ENCODE measurements around the gene LDAF1. TPM values are rescaled to one million over a fixed set of nuclear protein-coding genes. Genes with fewer than 3 reads are reported as not detected.

The LDAF1 gene
- polyA plus RNA-seq, 1 experiment = 50.3 TPM

DNA sequence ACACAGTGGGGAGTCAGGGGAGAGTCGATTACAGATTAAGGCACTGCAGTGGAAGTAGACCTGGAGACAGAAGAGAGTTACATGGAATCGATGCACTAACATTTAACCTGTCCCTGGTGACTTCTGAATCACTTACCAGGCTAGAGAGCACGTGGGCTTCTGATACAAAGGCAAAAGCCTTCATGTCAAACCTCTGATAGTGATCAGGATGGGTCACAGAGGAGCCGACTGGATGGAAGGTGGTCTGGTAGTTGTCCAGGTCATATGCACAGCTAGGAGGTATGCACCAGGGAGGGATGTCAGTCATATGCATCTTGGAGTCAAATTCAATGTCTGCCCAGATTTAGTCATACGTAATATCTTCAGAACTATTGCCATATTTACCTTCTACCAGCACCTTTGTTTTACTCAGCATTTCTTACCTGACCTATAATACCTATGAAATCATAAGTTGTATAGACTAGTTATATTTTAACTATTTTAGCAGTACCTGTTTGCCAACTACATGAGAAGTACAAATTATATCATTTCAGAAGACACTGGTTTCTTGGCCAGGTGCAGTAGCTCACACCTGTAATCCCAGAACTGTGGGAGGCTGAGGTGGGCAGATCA is 41.2 kb downstream of the LDAF1 start:
- POLR2A ChIA-PET = no interaction called here

DNA sequence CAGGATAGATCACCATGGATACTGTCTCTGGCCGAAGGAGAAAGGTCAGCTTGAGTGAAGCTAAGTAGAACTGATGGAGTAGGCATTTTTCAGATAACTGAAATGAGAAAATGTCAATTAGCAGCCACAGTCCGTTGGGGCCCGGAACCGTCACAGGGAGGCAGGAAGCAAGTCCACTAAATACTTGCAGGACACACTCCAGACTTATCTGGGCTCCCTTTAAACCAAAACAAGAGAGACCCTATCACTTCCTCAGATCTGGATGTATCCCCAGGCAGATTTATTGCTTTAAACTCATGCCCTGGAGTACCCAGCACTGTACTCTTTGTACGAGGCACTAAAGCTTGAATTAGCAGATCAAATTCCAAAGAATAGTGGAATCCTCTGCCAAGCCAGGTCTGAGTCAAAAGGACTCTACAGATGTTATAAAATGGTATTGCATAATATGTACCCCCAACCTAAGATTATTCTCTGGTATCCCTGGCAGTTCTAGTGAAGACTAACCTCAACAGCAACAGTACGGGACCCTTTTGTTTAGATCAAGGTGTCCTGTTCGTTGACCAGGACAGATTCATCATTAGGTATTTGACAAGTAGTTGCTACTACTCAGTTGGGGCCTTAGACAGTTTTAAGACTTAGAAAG is 44.8 kb downstream of the LDAF1 start:
- peaks cover 34% of the 10 kb centered on the region for H3K27me3 ChIP-seq (ENCODE audit: control insufficient read depth, insufficient read depth, low read length)
- TF ChIP-seq, protein P1, sequence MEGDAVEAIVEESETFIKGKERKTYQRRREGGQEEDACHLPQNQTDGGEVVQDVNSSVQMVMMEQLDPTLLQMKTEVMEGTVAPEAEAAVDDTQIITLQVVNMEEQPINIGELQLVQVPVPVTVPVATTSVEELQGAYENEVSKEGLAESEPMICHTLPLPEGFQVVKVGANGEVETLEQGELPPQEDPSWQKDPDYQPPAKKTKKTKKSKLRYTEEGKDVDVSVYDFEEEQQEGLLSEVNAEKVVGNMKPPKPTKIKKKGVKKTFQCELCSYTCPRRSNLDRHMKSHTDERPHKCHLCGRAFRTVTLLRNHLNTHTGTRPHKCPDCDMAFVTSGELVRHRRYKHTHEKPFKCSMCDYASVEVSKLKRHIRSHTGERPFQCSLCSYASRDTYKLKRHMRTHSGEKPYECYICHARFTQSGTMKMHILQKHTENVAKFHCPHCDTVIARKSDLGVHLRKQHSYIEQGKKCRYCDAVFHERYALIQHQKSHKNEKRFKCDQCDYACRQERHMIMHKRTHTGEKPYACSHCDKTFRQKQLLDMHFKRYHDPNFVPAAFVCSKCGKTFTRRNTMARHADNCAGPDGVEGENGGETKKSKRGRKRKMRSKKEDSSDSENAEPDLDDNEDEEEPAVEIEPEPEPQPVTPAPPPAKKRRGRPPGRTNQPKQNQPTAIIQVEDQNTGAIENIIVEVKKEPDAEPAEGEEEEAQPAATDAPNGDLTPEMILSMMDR (IDR thresholded peaks at IDR 0.05; ENCODE audit: low read depth, low read length) = no peak
- POLR2A ChIA-PET = no interaction called here

More for the DNA sequence above, 41.2 kb downstream of the LDAF1 start:
- Histone ChIP-seq H3K27me3 (ENCODE audit: control insufficient read depth, insufficient read depth, low read length) (peaks cover 31% of the 10 kb centered on the region), H3K27ac (ENCODE audit: low read depth, low read length) (no peak overlapping the region), H3K9me3 (ENCODE audit: control insufficient read depth, insufficient read depth, low read length) (no peaks in the 10 kb centered on the region), H3K4me3 (ENCODE audit: low read depth, low read length) (no peak overlapping the region)
- TF ChIP-seq, protein P1 (IDR thresholded peaks at IDR 0.05; ENCODE audit: low read depth, low read length) = no peak
- DNase-seq (ENCODE audit: low read depth, low spot score) = no peak
- CTCF ChIA-PET = interaction anchor here (3.2 kb wide), 1 partner anchor 11 kb away, joined by 13 read pairs; no protein-coding TSS in a partner anchor

DNA sequence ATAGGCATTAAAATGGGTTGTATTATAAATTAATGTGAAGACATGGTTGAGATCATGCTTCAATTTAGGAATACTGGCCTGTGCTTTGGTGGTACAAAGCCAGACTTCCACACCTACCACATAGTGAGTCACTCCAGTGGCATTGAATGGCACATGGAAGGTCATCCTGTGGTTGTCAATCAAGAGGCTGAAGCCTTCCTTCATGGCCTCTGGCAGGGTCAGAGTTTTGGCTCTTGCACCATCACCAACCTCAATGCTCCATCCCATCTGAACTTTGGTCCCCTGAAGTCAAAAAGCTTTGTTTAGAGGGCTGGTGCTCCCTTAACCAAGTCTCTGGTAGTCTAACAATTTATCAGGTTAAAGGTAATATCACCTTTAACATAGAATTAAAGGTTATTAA is 46.8 kb downstream of the LDAF1 start:
- DNase-seq (ENCODE audit: low read depth, low spot score) = no peak
- Histone ChIP-seq H3K27me3 (ENCODE audit: control insufficient read depth, insufficient read depth, low read length) (peaks cover 39% of the 10 kb centered on the region), H3K4me3 (ENCODE audit: low read depth, low read length) (no peak overlapping the region), H3K9me3 (ENCODE audit: control insufficient read depth, insufficient read depth, low read length) (no peaks in the 10 kb centered on the region), H3K27ac (ENCODE audit: low read depth, low read length) (no peak overlapping the region)
- ChIA-PET CTCF (interaction anchor here (0.6 kb wide), 1 partner anchor 16 kb away, joined by 3 read pairs; no protein-coding TSS in a partner anchor), POLR2A (no interaction called here)
- TF ChIP-seq, protein P1 (IDR thresholded peaks at IDR 0.05; ENCODE audit: low read depth, low read length) = no peak

More for the DNA sequence above, 44.8 kb downstream of the LDAF1 start:
- DNase-seq (ENCODE audit: low read depth, low spot score) = no peak
- no peaks in the 10 kb centered on the region for H3K9me3 ChIP-seq (ENCODE audit: control insufficient read depth, insufficient read depth, low read length)
- no peak overlapping the region for H3K4me3 ChIP-seq (ENCODE audit: low read depth, low read length)
- no peak overlapping the region for H3K27ac ChIP-seq (ENCODE audit: low read depth, low read length)
- CTCF ChIA-PET = interaction anchor here (0.8 kb wide), 1 partner anchor 46 kb away, joined by 3 read pairs; no protein-coding TSS in a partner anchor

DNA sequence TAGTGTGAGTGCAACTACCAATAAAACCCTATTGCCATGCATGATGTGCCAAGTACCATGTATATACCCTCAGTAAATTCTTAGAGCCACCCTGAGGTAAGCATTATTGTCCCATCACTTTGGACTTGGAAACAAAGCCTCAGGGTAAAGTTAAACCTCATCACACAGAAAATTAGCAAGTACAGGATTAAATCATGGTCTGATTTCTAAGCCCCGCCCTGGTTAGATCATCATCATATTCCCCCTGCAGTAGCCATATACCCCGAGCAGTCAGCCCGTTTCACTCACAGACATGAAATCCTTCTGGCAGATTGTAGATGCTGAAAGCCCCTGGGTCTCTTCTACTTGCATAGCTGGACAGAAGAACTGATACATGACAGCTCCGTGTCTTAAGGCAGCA is 48.1 kb downstream of the LDAF1 start:
- Histone ChIP-seq H3K9me3 (ENCODE audit: control insufficient read depth, insufficient read depth, low read length) (no peaks in the 10 kb centered on the region), H3K27me3 (ENCODE audit: control insufficient read depth, insufficient read depth, low read length) (peaks cover 37% of the 10 kb centered on the region), H3K27ac (ENCODE audit: low read depth, low read length) (no peak overlapping the region), H3K4me3 (ENCODE audit: low read depth, low read length) (no peak overlapping the region)
- TF ChIP-seq, protein P1 (IDR thresholded peaks at IDR 0.05; ENCODE audit: low read depth, low read length) = no peak
- ChIA-PET POLR2A (no interaction called here), CTCF (no interaction called here)
- no peak for DNase-seq (ENCODE audit: low read depth, low spot score)

Data from AG04450 (cell line).